Measurements from ENCODE around the gene DNAH2.
A peak's percentile ranks its signal among the peaks of the same experiment; 100 is the strongest.

Gene DNAH2

GRCh38 chr17:7867881-7868329 is 150.4 kb downstream of the DNAH2 start:
- no peak overlapping the region for H3K27ac ChIP-seq
- TF ChIP-seq CTCF (conservative IDR thresholded peaks at IDR 0.05) = no peak

GRCh38 chr17:7873051-7873450 is 155.5 kb downstream of the DNAH2 start:
- H3K27ac ChIP-seq = no peak overlapping the region
- TF ChIP-seq CTCF (conservative IDR thresholded peaks at IDR 0.05) = no peak

- TF ChIP-seq CTCF (conservative IDR thresholded peaks at IDR 0.05) = no peak
- H3K27ac ChIP-seq = no peak overlapping the region
Measured at GRCh38 chr17:7875804-7876370, 158.3 kb downstream of the DNAH2 start.

- no peak for TF ChIP-seq CTCF (conservative IDR thresholded peaks at IDR 0.05)
- no peak overlapping the region for H3K27ac ChIP-seq
Measured at GRCh38 chr17:7878234-7878633, 160.7 kb downstream of the DNAH2 start.

GRCh38 chr17:7880076-7880868 is 162.7 kb downstream of the DNAH2 start:
- peak overlapping the region; percentile 97 for H3K27ac ChIP-seq
- no peak for TF ChIP-seq CTCF (conservative IDR thresholded peaks at IDR 0.05)

GRCh38 chr17:7881276-7882054 is 163.9 kb downstream of the DNAH2 start:
- peak overlapping the region; percentile 97 for H3K27ac ChIP-seq
- TF ChIP-seq CTCF (conservative IDR thresholded peaks at IDR 0.05) = no peak

GRCh38 chr17:7882068-7882467 is 164.5 kb downstream of the DNAH2 start:
- no peak for TF ChIP-seq CTCF (conservative IDR thresholded peaks at IDR 0.05)
- H3K27ac ChIP-seq = peak overlapping the region; percentile 97
